ENCODE measurements around the gene PDXDC1.
"Not testable (repeated sequence)": the region's sequence is repeated elsewhere in the genome, so short reads cannot be mapped to it uniquely, and the experiment has no call there.

PDXDC1 gene

GRCh38 chr16:15015671-15016070 lies 40.8 kb downstream of the PDXDC1 start:
- DNase-seq (ENCODE audit: low read depth in 2 of 2): not testable (repeated sequence)

- not testable (repeated sequence) for DNase-seq (ENCODE audit: low read depth in 2 of 2)
Measured at GRCh38 chr16:15016354-15016753, 41.5 kb downstream of the PDXDC1 start.

GRCh38 chr16:15016951-15017580 lies 42.2 kb downstream of the PDXDC1 start:
- not testable (repeated sequence) for DNase-seq (ENCODE audit: low read depth in 2 of 2)

GRCh38 chr16:15021429-15021828 lies 46.6 kb downstream of the PDXDC1 start:
- DNase-seq (ENCODE audit: low read depth in 2 of 2): not testable (repeated sequence)

GRCh38 chr16:15022194-15022593 lies 47.4 kb downstream of the PDXDC1 start:
- peak in 1 of 2 donors; percentile 41 for DNase-seq (ENCODE audit: low read depth in 2 of 2)

GRCh38 chr16:15023381-15024077 lies 48.7 kb downstream of the PDXDC1 start:
- not testable (repeated sequence) for DNase-seq (ENCODE audit: low read depth in 2 of 2)

GRCh38 chr16:15024858-15025199 lies 50.0 kb downstream of the PDXDC1 start:
- not testable (repeated sequence) for DNase-seq (ENCODE audit: low read depth in 2 of 2)

GRCh38 chr16:15025234-15025951 lies 50.6 kb downstream of the PDXDC1 start:
- not testable (repeated sequence) for DNase-seq (ENCODE audit: low read depth in 2 of 2)

- DNase-seq (ENCODE audit: low read depth in 2 of 2): not testable (repeated sequence)
Measured at GRCh38 chr16:15027051-15027450, 52.2 kb downstream of the PDXDC1 start.

GRCh38 chr16:15027503-15028344 lies 52.9 kb downstream of the PDXDC1 start:
- not testable (repeated sequence) for DNase-seq (ENCODE audit: low read depth in 2 of 2)

- DNase-seq (ENCODE audit: low read depth in 2 of 2): not testable (repeated sequence)
Measured at GRCh38 chr16:15028345-15028715, 53.5 kb downstream of the PDXDC1 start.

GRCh38 chr16:15028801-15029698 lies 54.2 kb downstream of the PDXDC1 start:
- not testable (repeated sequence) for DNase-seq (ENCODE audit: low read depth in 2 of 2)

- DNase-seq (ENCODE audit: low read depth in 2 of 2): not testable (repeated sequence)
Measured at GRCh38 chr16:15029749-15030148, 54.9 kb downstream of the PDXDC1 start.

GRCh38 chr16:15031179-15031578 lies 56.4 kb downstream of the PDXDC1 start:
- no peak for DNase-seq (ENCODE audit: low read depth in 2 of 2)

- DNase-seq (ENCODE audit: low read depth in 2 of 2): no peak
Measured at GRCh38 chr16:15031586-15031985, 56.8 kb downstream of the PDXDC1 start.

GRCh38 chr16:15032547-15033308 lies 57.9 kb downstream of the PDXDC1 start:
- DNase-seq (ENCODE audit: low read depth in 2 of 2): no peak

GRCh38 chr16:15033309-15033707 lies 58.5 kb downstream of the PDXDC1 start:
- DNase-seq (ENCODE audit: low read depth in 2 of 2): no peak

- DNase-seq (ENCODE audit: low read depth in 2 of 2): no peak
Measured at GRCh38 chr16:15034266-15035162, 59.7 kb downstream of the PDXDC1 start.

GRCh38 chr16:15035163-15035729 lies 60.4 kb downstream of the PDXDC1 start:
- no peak for DNase-seq (ENCODE audit: low read depth in 2 of 2)

All from activated CD4-positive, alpha-beta T cell treated with anti-CD3 and anti-CD28 coated beads for 24 hours (primary cell).